ENCODE results near the gene CAPS2.

GRCh38 chr12:75271576-75271975, 58.5 kb downstream of the CAPS2 start:
- no peak for TF ChIP-seq CTCF (IDR thresholded peaks at IDR 0.05; ENCODE audit: insufficient read depth, low read length, poor library complexity, severe bottlenecking)
- TF ChIP-seq EZH2phosphoT487 (conservative IDR thresholded peaks at IDR 0.05; ENCODE audit: low read length): no peak
